GM12878 (cell line): ENCODE data around the gene TAS2R42.

Experiments used
- CREB1 ChIP-seq: IDR thresholded peaks from 2 replicates; pipeline ENCODE4 v1.6.1; 2012; ENCODE audit warnings: low read depth, mild to moderate bottlenecking, inconsistent platforms
- EGR1 ChIP-seq, 2 experiments: IDR thresholded peaks; 1 replicate in 1 of 2; 2 replicates in 1 of 2; pipeline ENCODE4 v1.6.1; 2011 to 2012; ENCODE audit warnings: low read depth in 2 of 2, low read length in 2 of 2, borderline replicate concordance in 1 of 2, mild to moderate bottlenecking in 1 of 2, moderate library complexity in 1 of 2
- MEF2A ChIP-seq: IDR thresholded peaks from 2 replicates; pipeline ENCODE4 v1.6.1; 2011; ENCODE audit warnings: low read depth, mild to moderate bottlenecking, low read length, moderate library complexity; ENCODE audit not compliant: insufficient read depth
- MTA2 ChIP-seq: fragments of 450-650 bp; IDR thresholded peaks from 2 replicates; pipeline ENCODE4 v1.6.1; 2016; ENCODE audit warnings: low read depth, mild to moderate bottlenecking, moderate library complexity
- MYC ChIP-seq: IDR thresholded peaks from 2 replicates; pipeline ENCODE4 v1.6.1; 2011; ENCODE audit warnings: mild to moderate bottlenecking, low read length, moderate library complexity, inconsistent platforms; ENCODE audit not compliant: insufficient read depth, insufficient replicate concordance, insufficient read length, severe bottlenecking
- NRF1 ChIP-seq: conservative IDR thresholded peaks from 2 replicates; pipeline ENCODE4 v1.6.1; 2011; ENCODE audit warnings: mild to moderate bottlenecking, low read depth, low read length, improper control_type of control experiment
- POLR2AphosphoS5 ChIP-seq: IDR thresholded peaks from 2 replicates; pipeline ENCODE4 v1.6.1; 2011; ENCODE audit warnings: mild to moderate bottlenecking, low read length, inconsistent platforms
- RAD21 ChIP-seq: IDR thresholded peaks from 2 replicates; pipeline ENCODE4 v1.6.1; 2011; ENCODE audit warnings: mild to moderate bottlenecking, low read depth, low read length, moderate library complexity; ENCODE audit not compliant: insufficient read depth
- RCOR1 ChIP-seq: conservative IDR thresholded peaks from 2 replicates; pipeline ENCODE4 v1.6.1; 2012; ENCODE audit warnings: low read depth, low read length, improper control_type of control experiment
- TF ChIP-seq, protein P1 (sequence below): IDR thresholded peaks from 2 replicates; pipeline ENCODE4 v1.6.1; 2011; ENCODE audit warnings: mild to moderate bottlenecking, low read depth, low read length, moderate library complexity; ENCODE audit not compliant: insufficient replicate concordance
- TF ChIP-seq, protein P2 (sequence below), 3 experiments: IDR thresholded peaks in 2 of 3; conservative IDR thresholded peaks in 1 of 3; 2 replicates each; pipeline ENCODE4 v1.5.1; 2011; ENCODE audit warnings: low read depth in 3 of 3, low read length in 3 of 3, mild to moderate bottlenecking in 3 of 3, control low read depth in 2 of 3, moderate library complexity in 2 of 3, inconsistent platforms in 1 of 3, mixed read lengths in 1 of 3; ENCODE audit not compliant: control insufficient read depth in 2 of 3, insufficient read depth in 1 of 3; ENCODE audit errors: extremely low read depth in 1 of 3

DNA sequence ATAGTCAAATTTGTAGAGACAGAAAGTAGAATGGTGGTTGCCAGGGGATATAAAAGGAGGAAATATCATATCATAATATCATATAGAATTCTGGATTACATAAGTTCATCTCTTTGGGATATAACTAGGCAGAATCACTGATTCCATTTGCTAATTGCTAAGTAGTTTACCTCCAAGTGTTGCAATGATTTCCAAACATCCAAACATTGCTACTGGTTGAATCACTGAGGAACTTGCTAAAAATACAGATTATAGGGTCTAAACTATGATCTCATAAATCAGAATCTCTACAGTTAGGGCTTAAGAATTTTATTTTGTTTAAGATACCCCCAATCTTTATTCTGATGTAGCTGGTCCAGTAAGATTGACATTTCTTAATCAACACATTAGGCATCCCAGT, 16.1 kb upstream of the TAS2R42 start:
- TF ChIP-seq, protein P1, sequence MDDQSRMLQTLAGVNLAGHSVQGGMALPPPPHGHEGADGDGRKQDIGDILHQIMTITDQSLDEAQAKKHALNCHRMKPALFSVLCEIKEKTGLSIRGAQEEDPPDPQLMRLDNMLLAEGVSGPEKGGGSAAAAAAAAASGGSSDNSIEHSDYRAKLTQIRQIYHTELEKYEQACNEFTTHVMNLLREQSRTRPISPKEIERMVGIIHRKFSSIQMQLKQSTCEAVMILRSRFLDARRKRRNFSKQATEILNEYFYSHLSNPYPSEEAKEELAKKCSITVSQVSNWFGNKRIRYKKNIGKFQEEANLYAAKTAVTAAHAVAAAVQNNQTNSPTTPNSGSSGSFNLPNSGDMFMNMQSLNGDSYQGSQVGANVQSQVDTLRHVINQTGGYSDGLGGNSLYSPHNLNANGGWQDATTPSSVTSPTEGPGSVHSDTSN = no peak
- TF ChIP-seq MYC (no peak), MEF2A (no peak), POLR2AphosphoS5 (no peak), RAD21 (no peak), CREB1 (no peak), NRF1 (no peak), RCOR1 (no peak), EGR1 (IDR thresholded peaks at IDR 0.05; ENCODE audit: borderline replicate concordance in 1 of 2, low read depth in 2 of 2, low read length in 2 of 2) (no peak), MTA2 (no peak)
- TF ChIP-seq, protein P2, sequence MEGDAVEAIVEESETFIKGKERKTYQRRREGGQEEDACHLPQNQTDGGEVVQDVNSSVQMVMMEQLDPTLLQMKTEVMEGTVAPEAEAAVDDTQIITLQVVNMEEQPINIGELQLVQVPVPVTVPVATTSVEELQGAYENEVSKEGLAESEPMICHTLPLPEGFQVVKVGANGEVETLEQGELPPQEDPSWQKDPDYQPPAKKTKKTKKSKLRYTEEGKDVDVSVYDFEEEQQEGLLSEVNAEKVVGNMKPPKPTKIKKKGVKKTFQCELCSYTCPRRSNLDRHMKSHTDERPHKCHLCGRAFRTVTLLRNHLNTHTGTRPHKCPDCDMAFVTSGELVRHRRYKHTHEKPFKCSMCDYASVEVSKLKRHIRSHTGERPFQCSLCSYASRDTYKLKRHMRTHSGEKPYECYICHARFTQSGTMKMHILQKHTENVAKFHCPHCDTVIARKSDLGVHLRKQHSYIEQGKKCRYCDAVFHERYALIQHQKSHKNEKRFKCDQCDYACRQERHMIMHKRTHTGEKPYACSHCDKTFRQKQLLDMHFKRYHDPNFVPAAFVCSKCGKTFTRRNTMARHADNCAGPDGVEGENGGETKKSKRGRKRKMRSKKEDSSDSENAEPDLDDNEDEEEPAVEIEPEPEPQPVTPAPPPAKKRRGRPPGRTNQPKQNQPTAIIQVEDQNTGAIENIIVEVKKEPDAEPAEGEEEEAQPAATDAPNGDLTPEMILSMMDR (IDR thresholded peaks at IDR 0.05 in 2 of 3, conservative IDR thresholded peaks at IDR 0.05 in 1 of 3; ENCODE audit: control insufficient read depth in 2 of 3, extremely low read depth in 1 of 3, insufficient read depth in 1 of 3, low read depth in 3 of 3, low read length in 3 of 3) = no peak
